Hepatocyte (in vitro differentiated cells): ENCODE results near the gene TCTN1.

Experiments used
- EZH2 ChIP-seq: fragments of 200-600 bp; sonication (generic); IDR thresholded peaks from 2 replicates; pipeline ENCODE4 v1.6.1; 2016; ENCODE audit warnings: antibody characterized with exemption, mild to moderate bottlenecking, borderline replicate concordance
- TF ChIP-seq, protein P1 (sequence below): fragments of 200-600 bp; sonication (generic); IDR thresholded peaks from 2 replicates; pipeline ENCODE4 v1.5.1; 2016; ENCODE audit warnings: antibody characterized with exemption, mild to moderate bottlenecking; ENCODE audit not compliant: poor library complexity

DNA sequence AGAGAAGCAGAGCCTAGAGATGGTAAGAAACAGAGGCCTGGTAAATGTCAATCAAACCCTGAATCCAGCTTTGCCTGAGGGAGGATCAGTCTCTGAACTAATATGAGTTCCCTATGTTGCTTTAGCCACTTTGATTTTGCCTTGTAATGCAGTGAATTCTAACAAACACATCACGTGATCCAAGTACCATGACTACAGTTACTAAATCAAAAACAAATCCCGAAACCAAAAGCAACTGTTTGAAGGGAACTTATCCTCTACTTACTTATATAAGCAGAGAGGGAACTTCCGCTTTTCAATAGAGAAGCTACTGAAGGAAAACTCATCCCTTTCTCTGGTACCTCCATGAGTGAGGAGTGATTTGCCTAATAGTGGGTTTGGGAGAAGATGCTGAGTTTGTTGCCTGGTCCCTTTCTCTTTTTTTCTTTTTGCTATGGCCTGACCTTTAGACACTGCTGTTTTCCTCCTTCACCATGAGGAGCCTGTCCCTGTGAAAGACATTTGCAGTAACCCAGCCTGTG lies 23.1 kb upstream of the TCTN1 start:
- TF ChIP-seq, protein P1, sequence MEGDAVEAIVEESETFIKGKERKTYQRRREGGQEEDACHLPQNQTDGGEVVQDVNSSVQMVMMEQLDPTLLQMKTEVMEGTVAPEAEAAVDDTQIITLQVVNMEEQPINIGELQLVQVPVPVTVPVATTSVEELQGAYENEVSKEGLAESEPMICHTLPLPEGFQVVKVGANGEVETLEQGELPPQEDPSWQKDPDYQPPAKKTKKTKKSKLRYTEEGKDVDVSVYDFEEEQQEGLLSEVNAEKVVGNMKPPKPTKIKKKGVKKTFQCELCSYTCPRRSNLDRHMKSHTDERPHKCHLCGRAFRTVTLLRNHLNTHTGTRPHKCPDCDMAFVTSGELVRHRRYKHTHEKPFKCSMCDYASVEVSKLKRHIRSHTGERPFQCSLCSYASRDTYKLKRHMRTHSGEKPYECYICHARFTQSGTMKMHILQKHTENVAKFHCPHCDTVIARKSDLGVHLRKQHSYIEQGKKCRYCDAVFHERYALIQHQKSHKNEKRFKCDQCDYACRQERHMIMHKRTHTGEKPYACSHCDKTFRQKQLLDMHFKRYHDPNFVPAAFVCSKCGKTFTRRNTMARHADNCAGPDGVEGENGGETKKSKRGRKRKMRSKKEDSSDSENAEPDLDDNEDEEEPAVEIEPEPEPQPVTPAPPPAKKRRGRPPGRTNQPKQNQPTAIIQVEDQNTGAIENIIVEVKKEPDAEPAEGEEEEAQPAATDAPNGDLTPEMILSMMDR, result no peak
- no peak for TF ChIP-seq EZH2
